Activated CD8-positive, alpha-beta T cell treated with anti-CD3 and anti-CD28 coated beads, Interleukin-2, amount 10 ng/mL, durations not matched to agents 7 days and 5 days (primary cell): ENCODE measurements around the gene TMEM175. TPM values are rescaled to one million over a fixed set of nuclear protein-coding genes. Genes with fewer than 3 reads are reported as not detected.

Source experiments
- ATAC-seq: fragments of 150-1000 bp; cut with Tn5 transposase; one replicate; pipeline ENCODE4 v1.10.0; 2021; ENCODE audit warnings: moderate library complexity
- CTCF ChIA-PET: fragments of 350-600 bp; sonication (Branson Sonifier 250); formaldehyde crosslinking; loops from one replicate; lab custom pipeline; 2021; ENCODE audit warnings: antibody characterized with exemption; lab: Charles Lee
- POLR2A ChIA-PET: fragments of 350-600 bp; sonication (Branson Sonifier 250); formaldehyde crosslinking; loops from one replicate; lab custom pipeline; 2021; ENCODE audit warnings: antibody characterized with exemption; lab: Charles Lee
- DNase-seq: peaks from one replicate; pipeline ENCODE4 v3.0.0-alpha.2; 2020
- H3K27ac Mint-ChIP-seq: one replicate; pipeline ENCODE4 v1.8.0; 2021; ENCODE audit warnings: mild to moderate bottlenecking, mixed read lengths
- H3K27me3 Mint-ChIP-seq: one replicate; pipeline ENCODE4 v1.8.0; 2021; ENCODE audit warnings: low read depth, mixed read lengths
- H3K36me3 Mint-ChIP-seq: one replicate; pipeline ENCODE4 v1.8.0; 2021; ENCODE audit warnings: low read depth, mixed read lengths
- H3K4me1 Mint-ChIP-seq: one replicate; pipeline ENCODE4 v1.8.0; 2021; ENCODE audit warnings: low read depth, mixed read lengths
- H3K4me3 Mint-ChIP-seq: one replicate; pipeline ENCODE4 v1.8.0; 2021; ENCODE audit warnings: mild to moderate bottlenecking, mixed read lengths
- H3K9me3 Mint-ChIP-seq: one replicate; pipeline ENCODE4 v1.8.0; 2022; ENCODE audit warnings: mixed read lengths; ENCODE audit not compliant: insufficient read depth
- total RNA-seq, 2 experiments: library from RNA; stranded (reverse); gene quantifications; one replicate each; pipeline ENCODE4 v1.2.3, GENCODE V29; 2021

Gene TMEM175
- total RNA-seq, 2 experiments from 2014 or later = 27.2 to 30.1 TPM

DNA sequence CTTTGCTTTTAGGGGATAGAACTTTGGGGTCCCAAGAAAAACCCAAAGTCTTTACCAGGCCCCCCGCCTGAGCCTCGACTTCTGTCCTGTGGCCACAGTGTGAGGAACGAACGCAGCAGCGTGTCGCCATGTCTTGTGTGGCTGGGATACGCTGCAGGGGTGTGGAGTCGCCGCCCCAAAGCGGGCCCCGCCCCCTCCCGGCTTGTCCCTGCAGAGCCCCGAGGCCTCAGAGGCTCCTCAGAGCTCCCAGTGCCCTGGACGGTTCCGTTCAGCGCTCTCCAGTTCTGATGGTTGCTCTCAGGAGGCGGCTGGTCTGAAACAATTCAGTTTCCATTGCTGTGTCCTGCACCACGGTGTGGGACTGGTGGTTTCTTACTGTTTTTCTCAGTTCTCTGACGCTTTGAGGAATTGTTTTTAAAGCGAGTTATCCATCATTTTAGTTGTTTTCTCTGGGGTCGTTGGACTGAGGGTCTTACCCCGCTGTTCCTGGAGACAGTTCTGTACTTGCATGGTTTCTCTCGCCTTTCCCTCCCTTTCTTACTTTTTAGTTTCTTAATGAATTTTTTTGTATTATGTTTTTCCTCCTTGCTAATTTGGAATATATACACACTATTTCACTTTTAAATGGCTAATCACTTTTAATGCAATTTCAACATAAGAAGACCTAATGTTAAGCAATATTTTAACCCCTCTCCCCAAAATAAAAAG, 53.0 kb downstream of the TMEM175 start:
- H3K4me1 Mint-ChIP-seq = peaks cover 26% of the 10 kb centered on the region
- H3K4me3 Mint-ChIP-seq = peak overlapping the region; percentile 82
- H3K27me3 Mint-ChIP-seq = no peaks in the 10 kb centered on the region
- no peak overlapping the region for H3K27ac Mint-ChIP-seq
- ATAC-seq = peak; percentile 55
- ChIA-PET CTCF (interaction anchor here (2.5 kb wide), 1 partner anchor 243 kb away, joined by 34 read pairs; no protein-coding TSS in a partner anchor), POLR2A (interaction anchor here (0.7 kb wide), 1 partner anchor 371 kb away, joined by 3 read pairs; no protein-coding TSS in a partner anchor)
- H3K9me3 Mint-ChIP-seq = no peaks in the 10 kb centered on the region
- peak; percentile 74 for DNase-seq
- H3K36me3 Mint-ChIP-seq = no peaks in the 10 kb centered on the region

DNA sequence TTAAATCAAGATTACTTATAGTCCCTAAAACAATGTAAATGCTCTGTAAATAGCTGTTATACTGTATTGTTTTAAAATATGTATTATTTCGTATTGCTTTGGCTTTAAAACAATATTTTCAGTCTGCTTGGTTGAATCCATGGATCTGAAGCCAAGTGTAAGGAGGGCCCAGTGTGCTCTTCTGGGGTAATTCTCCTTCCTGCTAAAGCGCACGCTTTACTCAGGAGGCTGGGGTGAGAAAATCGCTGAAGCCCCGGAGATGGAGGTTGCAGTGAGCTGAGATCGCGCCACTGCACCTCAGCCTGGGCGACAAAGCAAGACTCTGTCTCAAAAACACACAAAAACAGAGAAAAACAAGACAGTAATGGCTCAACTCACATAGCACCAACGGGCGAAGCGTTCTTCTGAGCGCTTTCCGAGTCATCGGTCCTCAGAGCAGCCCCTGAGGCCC, 54.2 kb downstream of the TMEM175 start:
- Mint-ChIP-seq H3K27me3 (no peaks in the 10 kb centered on the region), H3K36me3 (no peaks in the 10 kb centered on the region), H3K9me3 (no peaks in the 10 kb centered on the region), H3K4me3 (peak overlapping the region; percentile 82), H3K27ac (peak overlapping the region; percentile 82), H3K4me1 (peaks cover 26% of the 10 kb centered on the region)
- ChIA-PET POLR2A (interaction anchor here (1.0 to 1.5 kb wide), 3 partner anchors 54 to 380 kb away, joined by 3 to 7 read pairs (median 5); partner anchors contain the start of genes GAK and TMEM175), CTCF (interaction anchor here (0.9 to 2.5 kb wide), 13 partner anchors 12 to 303 kb away, joined by 3 to 34 read pairs (median 3); partner anchors contain the start of genes DGKQ, GAK and TMEM175)
- DNase-seq (no peak), ATAC-seq (peak; percentile 33)

DNA sequence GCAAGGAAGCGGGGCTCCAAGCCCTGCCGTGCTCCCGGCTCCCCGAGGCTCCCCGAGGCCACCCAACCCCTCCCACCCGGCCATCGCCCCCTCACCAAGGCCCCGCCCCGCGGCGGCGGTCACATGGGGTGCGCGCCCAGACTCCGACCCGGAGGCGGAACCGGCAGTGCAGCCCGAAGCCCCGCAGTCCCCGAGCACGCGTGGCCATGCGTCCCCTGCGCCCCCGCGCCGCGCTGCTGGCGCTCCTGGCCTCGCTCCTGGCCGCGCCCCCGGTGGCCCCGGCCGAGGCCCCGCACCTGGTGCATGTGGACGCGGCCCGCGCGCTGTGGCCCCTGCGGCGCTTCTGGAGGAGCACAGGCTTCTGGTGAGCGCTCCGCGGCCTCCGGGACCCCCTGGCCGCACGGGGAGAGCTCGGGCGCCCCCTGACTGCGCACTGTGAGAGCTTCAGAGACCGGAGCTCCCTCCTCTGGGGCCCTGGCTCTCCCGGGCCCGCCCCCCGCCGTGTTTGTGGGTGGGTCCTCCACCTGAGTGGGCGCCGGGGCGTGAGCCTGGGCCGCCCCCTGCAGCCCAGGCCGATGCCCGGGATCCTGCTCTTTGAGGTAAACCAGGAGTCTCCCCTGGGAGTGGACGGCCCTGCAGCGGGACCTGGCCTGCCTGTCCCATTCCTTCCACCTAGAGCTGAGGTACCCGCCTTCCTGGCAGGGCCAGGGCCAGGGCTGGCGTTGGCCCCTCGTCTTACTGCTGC, 54.8 kb downstream of the TMEM175 start, which contains the start of gene IDUA:
TSS of gene IDUA (plus strand) at position 166 of the 745 bp plus-strand sequence. CDS start at position 207, 41 bp downstream.
- peak within 1 kb of the TSS; percentile 82 for H3K4me3 Mint-ChIP-seq
- DNase-seq = peak; percentile 89
- no peaks in the 10 kb centered on the region for H3K9me3 Mint-ChIP-seq
- ChIA-PET CTCF (interaction anchor here (0.6 to 2.5 kb wide), 17 partner anchors 12 to 712 kb away, joined by 3 to 34 read pairs (median 3); partner anchors contain the start of genes DGKQ, GAK and TMEM175), POLR2A (interaction anchor here (0.8 to 1.5 kb wide), 4 partner anchors 53 to 380 kb away, joined by 3 to 7 read pairs (median 4); partner anchors contain the start of genes GAK and TMEM175)
- peaks cover 26% of the 10 kb centered on the region for H3K4me1 Mint-ChIP-seq
- H3K27ac Mint-ChIP-seq = peak within 1 kb of the TSS; percentile 82
- H3K36me3 Mint-ChIP-seq = no peaks in the 10 kb centered on the region
- ATAC-seq = peak; percentile 89
- H3K27me3 Mint-ChIP-seq = no peaks in the 10 kb centered on the region

DNA sequence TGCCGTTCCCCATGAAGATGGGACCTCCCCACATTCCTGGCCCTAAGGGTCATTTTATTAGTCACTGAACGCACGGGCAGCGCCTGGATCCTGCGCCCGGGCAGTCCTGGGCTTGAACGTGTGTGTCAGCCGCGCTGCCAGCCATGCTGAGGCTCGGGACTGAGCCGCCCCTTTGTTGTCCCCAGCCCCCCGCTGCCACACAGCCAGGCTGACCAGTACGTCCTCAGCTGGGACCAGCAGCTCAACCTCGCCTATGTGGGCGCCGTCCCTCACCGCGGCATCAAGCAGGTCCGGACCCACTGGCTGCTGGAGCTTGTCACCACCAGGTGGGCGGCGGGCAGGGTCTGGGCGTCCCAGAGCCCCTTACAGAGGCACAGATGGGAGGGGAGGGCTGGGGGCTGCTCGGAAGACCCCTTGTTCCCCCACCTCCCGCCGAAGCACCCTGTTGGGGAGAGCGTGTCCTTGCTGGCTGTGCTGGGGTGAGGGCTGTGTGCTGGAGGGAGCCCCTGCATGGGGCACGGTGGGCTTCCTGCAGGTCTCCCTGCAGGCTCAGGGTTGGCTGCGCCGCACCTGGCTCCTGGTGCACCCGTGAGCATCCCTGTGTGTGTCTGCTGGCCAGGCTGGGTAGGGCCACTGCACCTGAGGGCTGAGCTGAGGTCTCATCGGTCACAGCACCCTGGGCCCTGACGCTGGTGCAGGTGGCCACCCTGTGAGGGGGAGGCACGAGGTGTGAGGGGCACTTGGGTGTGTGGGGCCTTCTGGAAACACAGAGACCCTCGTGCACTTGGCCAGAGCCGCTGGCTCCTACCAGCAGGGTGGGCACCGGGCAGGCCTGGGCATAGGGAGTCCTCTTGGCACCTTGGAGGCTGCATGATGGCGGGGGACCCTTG, 55.6 kb downstream of the TMEM175 start:
- Mint-ChIP-seq H3K4me1 (peaks cover 26% of the 10 kb centered on the region), H3K9me3 (no peaks in the 10 kb centered on the region)
- CTCF ChIA-PET = interaction anchor here (0.6 to 2.5 kb wide), 15 partner anchors 11 to 712 kb away, joined by 3 to 34 read pairs (median 4); partner anchors contain the start of genes DGKQ, GAK and TMEM175

DNA sequence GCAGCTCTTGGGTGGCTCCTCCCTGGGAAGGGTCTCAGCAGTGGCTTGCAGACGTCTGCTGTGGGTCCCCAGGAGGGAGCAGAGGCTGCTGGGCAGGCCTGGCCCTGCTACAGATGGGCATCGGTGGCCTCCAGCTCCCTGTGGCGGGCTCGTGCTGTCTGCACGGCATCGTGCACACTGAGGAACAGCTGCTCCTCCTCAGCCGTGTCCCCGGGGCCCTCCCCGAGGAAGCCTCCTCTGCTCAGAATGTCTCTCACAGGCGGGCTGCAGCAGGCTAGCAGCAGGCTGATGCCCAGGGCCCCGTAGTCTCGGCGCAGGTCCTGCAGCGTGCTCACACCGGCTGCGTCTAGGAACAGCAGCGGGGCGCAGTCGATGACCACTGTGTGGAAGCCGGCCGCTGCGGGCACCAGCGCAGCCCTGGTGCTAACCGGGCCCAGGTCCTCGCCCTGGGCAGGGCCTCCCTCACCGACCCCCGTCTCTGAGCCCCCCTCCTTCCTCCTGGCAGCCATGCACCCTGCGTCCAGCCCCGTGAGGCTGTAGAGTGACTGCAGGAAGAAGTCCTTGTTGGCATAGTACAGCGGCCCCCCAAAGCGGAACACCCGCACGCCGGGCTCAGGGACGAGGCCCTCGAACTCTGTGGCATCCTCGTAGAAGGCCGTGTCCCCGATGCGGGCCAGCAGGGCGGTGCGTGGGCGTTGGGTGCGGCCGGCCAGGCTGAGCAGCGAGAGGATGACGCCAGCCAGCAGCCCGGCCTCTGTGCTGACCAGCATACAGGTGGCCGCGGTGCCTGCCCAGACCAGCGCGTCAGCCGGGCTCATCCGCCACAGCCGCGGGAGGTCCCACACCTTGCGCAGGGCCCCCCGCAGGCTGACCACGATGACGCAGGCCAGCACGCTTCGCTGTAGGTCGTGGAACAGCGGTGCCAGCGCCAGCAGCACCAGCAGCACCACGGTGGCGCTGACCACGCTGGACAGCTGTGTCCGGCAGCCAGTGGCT, 56.8 kb downstream of the TMEM175 start:
- Mint-ChIP-seq H3K27ac (no peak overlapping the region), H3K4me1 (peaks cover 26% of the 10 kb centered on the region), H3K9me3 (no peaks in the 10 kb centered on the region), H3K27me3 (no peaks in the 10 kb centered on the region), H3K4me3 (no peak overlapping the region), H3K36me3 (no peaks in the 10 kb centered on the region)
- no peak for ATAC-seq
- ChIA-PET CTCF (no interaction called here), POLR2A (no interaction called here)
- no peak for DNase-seq

More for the DNA sequence above, 55.6 kb downstream of the TMEM175 start:
- Mint-ChIP-seq H3K4me3 (peak overlapping the region; percentile 77), H3K27me3 (no peaks in the 10 kb centered on the region), H3K27ac (peak overlapping the region; percentile 46), H3K36me3 (no peaks in the 10 kb centered on the region)
- POLR2A ChIA-PET = interaction anchor here (0.8 to 1.5 kb wide), 3 partner anchors 54 to 58 kb away, joined by 3 to 7 read pairs (median 5); partner anchors contain the start of genes GAK and TMEM175
- DNase-seq (no peak), ATAC-seq (no peak)

DNA sequence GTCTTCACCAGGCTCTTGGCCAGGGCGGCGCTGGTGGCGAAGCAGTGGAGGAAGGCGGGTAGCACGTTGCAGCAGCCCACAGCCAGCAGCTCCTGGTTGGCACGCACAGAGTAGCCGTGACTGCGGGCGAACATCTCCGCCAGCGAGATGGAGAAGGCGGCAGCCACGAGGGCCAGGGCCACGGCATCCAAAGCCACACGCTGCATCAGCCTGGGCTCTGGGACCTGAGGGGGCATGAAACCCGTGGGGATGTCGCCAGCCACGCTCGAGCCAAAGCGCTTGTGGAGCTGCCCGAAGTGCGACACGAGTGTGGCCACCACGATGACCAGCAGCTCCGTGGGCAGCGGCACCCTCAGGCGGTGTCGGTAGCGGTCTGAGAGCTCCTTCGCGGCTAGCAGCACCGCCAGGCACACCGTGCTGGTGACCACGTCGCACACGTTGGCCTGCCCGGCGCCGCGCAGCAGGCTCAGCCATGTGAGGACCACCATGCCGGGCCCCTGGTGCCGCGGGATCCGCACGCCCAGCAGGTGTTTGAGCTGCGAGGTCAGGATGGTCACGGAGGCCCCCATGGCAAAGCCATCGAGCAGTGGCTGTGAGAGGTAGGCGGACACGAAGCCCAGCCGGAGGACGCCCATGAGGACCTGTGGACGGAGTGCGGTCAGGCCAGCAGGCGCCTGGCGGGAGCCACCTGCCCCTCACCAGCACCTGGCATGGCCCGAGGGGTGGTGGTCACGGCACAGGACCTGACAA, 57.6 kb downstream of the TMEM175 start:
- Mint-ChIP-seq H3K36me3 (no peaks in the 10 kb centered on the region), H3K27ac (no peak overlapping the region), H3K27me3 (no peaks in the 10 kb centered on the region), H3K4me3 (no peak overlapping the region), H3K9me3 (no peaks in the 10 kb centered on the region), H3K4me1 (peaks cover 23% of the 10 kb centered on the region)
- ChIA-PET CTCF (no interaction called here), POLR2A (no interaction called here)
- DNase-seq = no peak
- ATAC-seq = no peak

DNA sequence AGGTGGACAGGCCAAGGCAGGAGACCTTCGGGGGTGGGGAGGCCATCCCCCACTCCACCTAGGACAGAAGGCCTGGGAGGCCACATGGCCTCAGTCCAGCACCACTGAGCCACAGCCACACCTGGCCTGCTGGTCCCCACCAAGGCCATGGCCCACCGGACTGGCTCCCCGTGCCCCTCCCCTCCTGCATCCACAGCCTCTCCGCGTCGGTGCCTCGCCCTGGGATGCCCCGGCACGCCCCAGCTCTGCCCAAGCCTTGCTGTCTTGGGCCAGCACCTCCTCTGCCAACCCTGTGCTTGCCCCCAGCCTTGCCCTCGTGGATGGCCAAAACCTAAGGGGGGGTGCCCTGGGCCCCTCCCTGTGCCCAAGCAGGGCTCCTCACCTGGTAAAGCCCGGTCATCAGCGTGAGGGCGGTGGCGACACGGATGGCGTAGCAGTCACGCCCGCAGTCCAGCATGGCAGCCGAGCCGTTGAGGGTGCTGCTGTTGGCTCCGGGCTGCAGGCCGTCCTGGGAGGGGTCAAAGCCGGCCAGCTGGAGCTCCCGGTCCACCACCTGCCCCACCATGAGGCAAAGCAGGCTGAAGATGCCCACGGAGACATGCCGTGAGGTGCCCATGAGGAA, 58.6 kb downstream of the TMEM175 start:
- H3K27me3 Mint-ChIP-seq = peaks cover 3% of the 10 kb centered on the region
- peaks cover 14% of the 10 kb centered on the region for H3K4me1 Mint-ChIP-seq
- ChIA-PET CTCF (no interaction called here), POLR2A (no interaction called here)
- no peak overlapping the region for H3K4me3 Mint-ChIP-seq
- ATAC-seq (no peak), DNase-seq (no peak)
- H3K36me3 Mint-ChIP-seq = no peaks in the 10 kb centered on the region
- no peaks in the 10 kb centered on the region for H3K9me3 Mint-ChIP-seq
- no peak overlapping the region for H3K27ac Mint-ChIP-seq

DNA sequence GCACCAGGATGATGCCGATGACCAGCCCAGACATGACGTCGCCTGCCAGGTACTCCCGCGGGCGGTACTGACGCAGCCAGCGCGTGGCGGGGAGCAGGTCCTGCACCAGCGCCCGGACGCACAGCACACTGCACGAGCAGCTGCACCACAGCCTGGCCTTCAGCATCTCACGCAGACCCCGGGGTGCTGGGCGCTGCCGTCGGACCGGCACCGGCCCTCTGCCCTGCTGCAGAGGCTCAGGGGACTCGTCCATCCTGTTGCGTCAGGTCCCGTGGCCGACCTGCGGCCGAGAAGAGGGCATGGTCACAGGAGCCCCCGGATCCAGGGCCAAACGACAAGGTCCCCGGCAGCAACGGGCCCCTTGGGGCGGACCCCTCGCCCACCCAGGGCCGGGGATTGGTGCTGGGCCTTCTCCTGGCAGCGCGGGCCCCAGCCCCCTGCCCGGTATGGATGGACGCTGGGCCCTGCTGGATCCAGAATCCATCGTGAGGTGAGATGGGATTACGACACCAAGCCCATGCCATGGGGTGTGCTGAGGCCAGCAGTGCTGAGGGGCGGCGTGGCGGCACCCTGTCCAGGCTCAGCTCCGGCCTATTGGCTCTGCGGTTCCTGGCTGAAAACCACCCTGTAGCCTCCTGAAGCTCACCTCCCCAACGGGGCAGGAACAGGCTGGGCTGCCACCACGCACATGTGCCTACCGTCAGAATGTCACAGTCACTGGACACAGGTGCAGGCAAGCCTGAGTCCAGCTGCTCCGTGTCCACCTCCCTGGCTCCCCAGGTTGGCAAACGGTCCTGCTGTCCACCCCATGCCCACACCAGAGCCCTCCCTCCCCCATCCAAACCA, 59.4 kb downstream of the TMEM175 start:
- H3K27me3 Mint-ChIP-seq = peaks cover 3% of the 10 kb centered on the region
- POLR2A ChIA-PET = no interaction called here
- no peak overlapping the region for H3K4me3 Mint-ChIP-seq
- DNase-seq = no peak
- no peak for ATAC-seq
- no peaks in the 10 kb centered on the region for H3K36me3 Mint-ChIP-seq
- CTCF ChIA-PET = no interaction called here
- H3K27ac Mint-ChIP-seq = no peak overlapping the region
- no peaks in the 10 kb centered on the region for H3K9me3 Mint-ChIP-seq
- H3K4me1 Mint-ChIP-seq = peaks cover 9% of the 10 kb centered on the region
